ENCODE results near the gene MOGAT3. TPM values are rescaled to one million over a fixed set of nuclear protein-coding genes. Genes with fewer than 3 reads are reported as not detected.

Gene MOGAT3
- total RNA-seq, 1 experiment from 2014 or later, result not detected

DNA sequence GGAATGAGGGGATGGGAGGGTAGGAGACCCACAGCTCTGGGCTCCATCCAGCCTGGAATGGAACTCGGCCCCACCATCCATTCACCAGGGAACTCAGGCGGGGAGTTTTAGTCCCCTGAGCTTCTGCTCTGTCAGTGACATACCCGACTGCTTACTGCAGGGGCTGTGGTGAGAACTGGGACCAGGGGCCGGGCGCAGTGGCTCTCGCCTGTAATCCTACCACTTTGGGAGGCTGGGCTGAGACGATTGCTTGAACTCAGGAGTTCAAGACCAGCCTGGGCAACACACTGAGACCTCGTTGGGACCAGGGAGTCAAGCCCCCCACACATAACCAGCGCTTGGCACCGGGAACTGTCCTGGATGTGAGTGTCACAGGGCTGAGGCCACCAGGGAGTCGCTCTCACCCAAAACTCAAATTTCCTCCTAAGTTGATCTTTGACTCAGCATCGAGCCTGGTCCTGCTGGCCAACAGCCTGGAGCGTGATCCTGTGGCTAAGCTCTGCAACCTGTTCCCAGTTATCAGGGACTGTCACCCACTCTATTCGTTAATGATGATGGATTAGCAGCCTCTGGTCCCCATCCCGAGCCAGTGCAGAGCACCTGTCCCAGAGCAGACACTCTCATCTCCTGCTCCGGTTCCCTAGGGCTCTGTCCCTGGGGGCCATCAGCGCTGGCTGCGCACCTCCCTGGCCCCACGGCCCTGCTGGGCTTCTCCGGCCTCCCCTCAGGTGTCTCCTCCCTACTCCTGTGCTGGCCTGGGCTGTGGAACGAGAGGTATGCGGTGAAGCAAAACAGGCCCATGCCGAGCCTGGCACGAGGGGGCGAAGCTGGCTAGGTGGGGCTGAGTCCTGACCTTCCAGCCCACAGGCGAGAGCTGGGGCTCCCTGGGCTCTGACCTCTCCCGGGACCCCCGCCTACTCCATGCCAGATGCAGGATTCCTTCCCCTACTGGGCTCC is 37.7 kb upstream of the MOGAT3 start:
- TF ChIP-seq EZH2 (IDR thresholded peaks at IDR 0.05; ENCODE audit: low read depth), result no peak
- TF ChIP-seq, protein P1, sequence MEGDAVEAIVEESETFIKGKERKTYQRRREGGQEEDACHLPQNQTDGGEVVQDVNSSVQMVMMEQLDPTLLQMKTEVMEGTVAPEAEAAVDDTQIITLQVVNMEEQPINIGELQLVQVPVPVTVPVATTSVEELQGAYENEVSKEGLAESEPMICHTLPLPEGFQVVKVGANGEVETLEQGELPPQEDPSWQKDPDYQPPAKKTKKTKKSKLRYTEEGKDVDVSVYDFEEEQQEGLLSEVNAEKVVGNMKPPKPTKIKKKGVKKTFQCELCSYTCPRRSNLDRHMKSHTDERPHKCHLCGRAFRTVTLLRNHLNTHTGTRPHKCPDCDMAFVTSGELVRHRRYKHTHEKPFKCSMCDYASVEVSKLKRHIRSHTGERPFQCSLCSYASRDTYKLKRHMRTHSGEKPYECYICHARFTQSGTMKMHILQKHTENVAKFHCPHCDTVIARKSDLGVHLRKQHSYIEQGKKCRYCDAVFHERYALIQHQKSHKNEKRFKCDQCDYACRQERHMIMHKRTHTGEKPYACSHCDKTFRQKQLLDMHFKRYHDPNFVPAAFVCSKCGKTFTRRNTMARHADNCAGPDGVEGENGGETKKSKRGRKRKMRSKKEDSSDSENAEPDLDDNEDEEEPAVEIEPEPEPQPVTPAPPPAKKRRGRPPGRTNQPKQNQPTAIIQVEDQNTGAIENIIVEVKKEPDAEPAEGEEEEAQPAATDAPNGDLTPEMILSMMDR (conservative IDR thresholded peaks at IDR 0.05), result no peak
- CTCF ChIA-PET, result interaction anchor here (0.5 kb wide), 1 partner anchor 10 kb away, joined by 3 read pairs; no protein-coding TSS in a partner anchor
- BruUV-seq (replicated peaks), result no TSS peak
- Histone ChIP-seq H4K20me1 (ENCODE audit: insufficient read depth) (peaks cover 12% of the 10 kb centered on the region; the same call in 1 of the 2 replicates), H3K36me3 (ENCODE audit: low read depth) (0 out of 2 replicates have a peak, but pooled peaks cover 9% of the 10 kb centered on the region), H3K79me2 (ENCODE audit: low read depth) (peaks cover 16% of the 10 kb centered on the region), H3K9me2 (ENCODE audit: insufficient read depth) (no peaks in the 10 kb centered on the region), H3K9me3 (ENCODE audit: insufficient read depth, low read depth) (no peaks in the 10 kb centered on the region), H3F3A (ENCODE audit: insufficient read depth, low read depth) (peaks cover 7% of the 10 kb centered on the region; the same call in 1 of the 2 replicates), H2AFZ (no peak overlapping the region), H3K27me3 (ENCODE audit: insufficient read depth, low read depth) (no peaks in the 10 kb centered on the region), H3K4me3 (no peak overlapping the region), H3K27ac (no peak overlapping the region), H3K4me1 (replicated peaks; ENCODE audit: insufficient read depth) (peaks cover 4% of the 10 kb centered on the region; the same call in 1 of the 2 replicates), H3K4me2 (no peak overlapping the region)
- POLR2A ChIA-PET (ENCODE audit: unreplicated experiment), result no interaction called here
- no peak for DNase-seq
- intact Hi-C loops (cut with micrococcal nuclease; ENCODE audit: unreplicated experiment), result no loop called here

DNA sequence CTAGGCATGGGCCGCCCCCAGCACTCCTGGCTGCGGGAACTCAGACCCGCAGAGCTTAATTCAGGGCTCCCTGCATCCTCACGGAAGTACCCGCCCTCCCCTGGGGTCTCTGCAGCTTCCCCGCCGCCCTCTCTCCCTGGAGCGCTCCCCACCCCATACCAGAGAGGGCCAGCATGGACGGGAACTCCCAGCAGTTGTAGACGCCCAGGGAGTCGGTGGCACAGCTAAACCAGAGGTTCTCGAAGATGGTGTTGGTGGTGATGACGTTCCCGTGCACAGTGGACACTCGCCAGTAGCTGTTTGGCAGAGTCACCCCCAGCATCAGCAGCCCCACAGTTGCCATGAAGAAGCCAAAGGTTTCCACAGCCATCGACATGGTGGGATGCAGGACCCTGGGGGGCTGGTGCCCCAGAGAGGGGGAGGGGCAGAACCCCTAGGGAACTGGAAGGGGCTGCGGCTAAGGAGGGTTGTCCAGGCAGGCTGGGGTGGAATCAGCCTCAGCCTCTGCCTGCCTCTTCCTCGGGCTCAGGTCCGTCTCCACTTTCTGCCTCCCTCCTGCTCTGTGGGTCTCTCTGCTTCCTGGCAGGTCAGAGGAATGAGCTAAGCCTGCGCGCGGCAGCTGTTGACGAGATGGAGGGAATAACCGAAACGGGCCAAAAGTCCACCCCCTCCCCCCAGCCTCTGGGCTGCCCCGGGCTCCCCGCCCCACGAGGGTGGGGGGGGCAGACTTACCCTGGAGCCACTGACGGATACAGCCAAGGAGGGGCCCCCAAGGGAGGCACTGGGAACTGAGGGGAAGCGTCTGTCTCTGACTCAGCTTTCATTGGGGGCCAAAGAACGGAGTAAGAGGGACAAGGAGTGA is 36.6 kb upstream of the MOGAT3 start, which contains the start of gene CLDN15:
Gene CLDN15, minus strand, starts transcription at position 597 of the 862 bp plus-strand sequence. Its CDS starts 221 bp downstream, at position 376.
- no peaks in the 10 kb centered on the region for H3K9me2 ChIP-seq (ENCODE audit: insufficient read depth)
- ChIA-PET CTCF (interaction anchor here (0.6 kb wide), 1 partner anchor 46 kb away, joined by 3 read pairs; no protein-coding TSS in a partner anchor), POLR2A (ENCODE audit: unreplicated experiment) (interaction anchor here (0.6 to 1.0 kb wide), 2 partner anchors 20 to 86 kb away, joined by 4 to 10 read pairs; partner anchors contain the start of gene PLOD3)
- no peak within 1 kb of the TSS for H3K27ac ChIP-seq
- no peak within 1 kb of the TSS for H2AFZ ChIP-seq
- no peak within 1 kb of the TSS for H3K4me3 ChIP-seq
- H3K79me2 ChIP-seq (ENCODE audit: low read depth), result peaks cover 5% of the 10 kb centered on the region; the same call in 1 of the 2 replicates
- H3K9me3 ChIP-seq (ENCODE audit: insufficient read depth, low read depth), result no peaks in the 10 kb centered on the region
- H3K27me3 ChIP-seq (ENCODE audit: insufficient read depth, low read depth), result no peaks in the 10 kb centered on the region
- intact Hi-C loops (cut with micrococcal nuclease; ENCODE audit: unreplicated experiment), result no loop called here
- H3K4me2 ChIP-seq, result no peak within 1 kb of the TSS
- no peak for TF ChIP-seq EZH2 (IDR thresholded peaks at IDR 0.05; ENCODE audit: low read depth)
- TF ChIP-seq, protein P1 (conservative IDR thresholded peaks at IDR 0.05), result no peak
- no peaks in the 10 kb centered on the region for H3K4me1 ChIP-seq (replicated peaks; ENCODE audit: insufficient read depth)
- H3F3A ChIP-seq (ENCODE audit: insufficient read depth, low read depth), result peaks cover 15% of the 10 kb centered on the region; the same call in 1 of the 2 replicates
- no peak for DNase-seq
- no peaks in the 10 kb centered on the region for H3K36me3 ChIP-seq (ENCODE audit: low read depth)
- no TSS peak for BruUV-seq (replicated peaks)
- peaks cover 10% of the 10 kb centered on the region; the same call in 1 of the 2 replicates for H4K20me1 ChIP-seq (ENCODE audit: insufficient read depth)
